Neural progenitor cell (in vitro differentiated cells): ENCODE data around the gene CDK5RAP2. TPM values are rescaled to one million over a fixed set of nuclear protein-coding genes. Genes with fewer than 3 reads are reported as not detected.

Experiments
- DNase-seq: peaks from one replicate; pipeline ENCODE4 v3.0.0-alpha.2; 2016; ENCODE audit warnings: low spot score
- H2AFZ ChIP-seq: fragments of 200-600 bp; sonication (generic); replicated peaks from 2 replicates; pipeline ENCODE4 v1.6.1; 2016; ENCODE audit warnings: antibody characterized with exemption
- H3F3A ChIP-seq: fragments of 200-600 bp; sonication (generic); 2 replicates; pipeline ENCODE4 v1.6.1; 2016; ENCODE audit warnings: antibody characterized with exemption, low read depth
- H3K27ac ChIP-seq: fragments of 200-600 bp; sonication (generic); 2 replicates; pipeline ENCODE4 v1.5.1; 2016; ENCODE audit warnings: mild to moderate bottlenecking
- H3K27me3 ChIP-seq: fragments of 200-600 bp; sonication (generic); 2 replicates; pipeline ENCODE4 v1.6.1; 2016; ENCODE audit warnings: mild to moderate bottlenecking, moderate library complexity
- H3K36me3 ChIP-seq: fragments of 200-600 bp; sonication (generic); 2 replicates; pipeline ENCODE4 v1.5.1; 2016
- H3K4me1 ChIP-seq: fragments of 200-600 bp; sonication (generic); 2 replicates; pipeline ENCODE4 v1.6.1; 2016; ENCODE audit warnings: mixed run types
- H3K4me2 ChIP-seq: fragments of 200-600 bp; sonication (generic); 2 replicates; pipeline ENCODE4 v1.6.1; 2016
- H3K4me3 ChIP-seq: fragments of 200-600 bp; sonication (generic); 2 replicates; pipeline ENCODE4 v1.5.1; 2016
- H3K79me2 ChIP-seq: fragments of 200-600 bp; sonication (generic); 2 replicates; pipeline ENCODE4 v1.6.1; 2016; ENCODE audit warnings: low read depth
- H3K9ac ChIP-seq: fragments of 200-600 bp; sonication (generic); 2 replicates; pipeline ENCODE4 v1.6.1; 2016
- H3K9me3 ChIP-seq: fragments of 200-600 bp; sonication (generic); 2 replicates; pipeline ENCODE4 v1.5.1; 2016; ENCODE audit warnings: low read depth
- H4K20me1 ChIP-seq: fragments of 200-600 bp; sonication (generic); 2 replicates; pipeline ENCODE4 v1.6.1; 2016; ENCODE audit warnings: low read depth
- H3K27ac Mint-ChIP-seq: 3 replicates; pipeline ENCODE4 v1.8.0; 2021; ENCODE audit warnings: mixed read lengths
- H3K27me3 Mint-ChIP-seq: 2 replicates; pipeline ENCODE4 v1.8.0; 2022; ENCODE audit warnings: low read depth, mild to moderate bottlenecking, inconsistent platforms, moderate library complexity, mixed read lengths; ENCODE audit not compliant: insufficient read depth
- H3K36me3 Mint-ChIP-seq: 3 replicates; pipeline ENCODE4 v1.8.0; 2021; ENCODE audit warnings: mixed read lengths
- H3K4me1 Mint-ChIP-seq: 3 replicates; pipeline ENCODE4 v1.8.0; 2021; ENCODE audit warnings: mixed read lengths
- H3K4me3 Mint-ChIP-seq: 3 replicates; pipeline ENCODE4 v1.8.0; 2021; ENCODE audit warnings: mild to moderate bottlenecking, moderate library complexity, mixed read lengths
- H3K9me3 Mint-ChIP-seq: 3 replicates; pipeline ENCODE4 v1.8.0; 2020; ENCODE audit warnings: mixed read lengths
- EZH2 ChIP-seq: fragments of 200-600 bp; sonication (generic); IDR thresholded peaks from 2 replicates; pipeline ENCODE4 v1.6.1; 2017; ENCODE audit warnings: antibody characterized with exemption, mild to moderate bottlenecking, moderate library complexity
- EZH2phosphoT487 ChIP-seq: fragments of 200-600 bp; sonication (generic); IDR thresholded peaks from 2 replicates; pipeline ENCODE4 v1.6.1; 2017; ENCODE audit warnings: antibody characterized with exemption
- total RNA-seq: library from RNA; depleted of rRNA; stranded (reverse); fragments of >200 nt; gene quantifications from 2 replicates; pipeline ENCODE4 v1.2.3, GENCODE V29; 2015; ENCODE audit warnings: low replicate concordance
- TF ChIP-seq, protein P1 (sequence below): fragments of 200-600 bp; sonication (generic); IDR thresholded peaks from 2 replicates; pipeline ENCODE4 v1.5.1; 2017; ENCODE audit warnings: antibody characterized with exemption, mild to moderate bottlenecking

CDK5RAP2 gene
- total RNA-seq, 1 donor from 2014 or later: 62.5 TPM

DNA sequence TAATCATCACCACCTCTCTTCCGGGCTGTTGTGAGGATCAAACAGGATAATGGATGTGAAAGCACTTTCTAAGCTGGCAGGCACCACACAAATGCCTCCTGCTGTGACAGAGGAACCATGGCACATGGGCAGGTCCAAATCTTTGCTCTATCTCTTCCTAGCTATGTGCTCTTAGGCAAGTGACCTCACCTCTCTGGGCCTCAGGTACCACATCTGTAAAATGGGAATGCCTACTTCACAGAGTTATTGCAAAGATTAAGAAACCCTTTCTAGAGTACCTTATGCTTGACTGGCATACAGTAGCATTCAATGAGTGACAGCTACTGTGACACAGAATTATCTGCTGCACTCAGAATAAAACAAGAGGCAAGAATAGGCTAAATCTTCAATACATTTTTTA is 51.6 kb downstream of the CDK5RAP2 start:
- Histone ChIP-seq H4K20me1 (no peaks in the 10 kb centered on the region), H3K79me2 (no peaks in the 10 kb centered on the region), H3F3A (no peaks in the 10 kb centered on the region), H3K9me3 (no peaks in the 10 kb centered on the region), H3K4me2 (no peak overlapping the region), H3K27ac (no peak overlapping the region), H3K36me3 (peaks cover 30% of the 10 kb centered on the region), H3K9ac (no peak overlapping the region), H2AFZ (no peak overlapping the region), H3K27me3 (no peaks in the 10 kb centered on the region), H3K4me3 (no peak overlapping the region), H3K4me1 (peaks cover 7% of the 10 kb centered on the region)
- peaks cover 6% of the 10 kb centered on the region for H3K4me1 Mint-ChIP-seq
- H3K4me3 Mint-ChIP-seq: no peak overlapping the region
- H3K27ac Mint-ChIP-seq: no peak overlapping the region
- no peak for DNase-seq
- TF ChIP-seq, protein P1, sequence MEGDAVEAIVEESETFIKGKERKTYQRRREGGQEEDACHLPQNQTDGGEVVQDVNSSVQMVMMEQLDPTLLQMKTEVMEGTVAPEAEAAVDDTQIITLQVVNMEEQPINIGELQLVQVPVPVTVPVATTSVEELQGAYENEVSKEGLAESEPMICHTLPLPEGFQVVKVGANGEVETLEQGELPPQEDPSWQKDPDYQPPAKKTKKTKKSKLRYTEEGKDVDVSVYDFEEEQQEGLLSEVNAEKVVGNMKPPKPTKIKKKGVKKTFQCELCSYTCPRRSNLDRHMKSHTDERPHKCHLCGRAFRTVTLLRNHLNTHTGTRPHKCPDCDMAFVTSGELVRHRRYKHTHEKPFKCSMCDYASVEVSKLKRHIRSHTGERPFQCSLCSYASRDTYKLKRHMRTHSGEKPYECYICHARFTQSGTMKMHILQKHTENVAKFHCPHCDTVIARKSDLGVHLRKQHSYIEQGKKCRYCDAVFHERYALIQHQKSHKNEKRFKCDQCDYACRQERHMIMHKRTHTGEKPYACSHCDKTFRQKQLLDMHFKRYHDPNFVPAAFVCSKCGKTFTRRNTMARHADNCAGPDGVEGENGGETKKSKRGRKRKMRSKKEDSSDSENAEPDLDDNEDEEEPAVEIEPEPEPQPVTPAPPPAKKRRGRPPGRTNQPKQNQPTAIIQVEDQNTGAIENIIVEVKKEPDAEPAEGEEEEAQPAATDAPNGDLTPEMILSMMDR: no peak
- TF ChIP-seq EZH2phosphoT487: no peak
- no peak for TF ChIP-seq EZH2
- peaks cover 57% of the 10 kb centered on the region for H3K36me3 Mint-ChIP-seq
- H3K9me3 Mint-ChIP-seq: no peaks in the 10 kb centered on the region
- H3K27me3 Mint-ChIP-seq: no peaks in the 10 kb centered on the region

- Histone ChIP-seq H3K27ac (no peak overlapping the region), H3K27me3 (no peaks in the 10 kb centered on the region), H3K9me3 (no peaks in the 10 kb centered on the region), H3F3A (no peaks in the 10 kb centered on the region), H3K79me2 (no peaks in the 10 kb centered on the region), H3K4me1 (peaks cover 7% of the 10 kb centered on the region), H3K9ac (no peak overlapping the region), H3K36me3 (peaks cover 44% of the 10 kb centered on the region), H2AFZ (no peak overlapping the region), H4K20me1 (no peaks in the 10 kb centered on the region), H3K4me2 (no peak overlapping the region), H3K4me3 (no peak overlapping the region)
- no peak for TF ChIP-seq EZH2
- TF ChIP-seq, protein P1: no peak
- no peak for TF ChIP-seq EZH2phosphoT487
- no peaks in the 10 kb centered on the region for H3K9me3 Mint-ChIP-seq
- no peak overlapping the region for H3K27ac Mint-ChIP-seq
- H3K27me3 Mint-ChIP-seq: no peaks in the 10 kb centered on the region
- peaks cover 6% of the 10 kb centered on the region for H3K4me1 Mint-ChIP-seq
- DNase-seq: no peak
- no peak overlapping the region for H3K4me3 Mint-ChIP-seq
- peaks cover 59% of the 10 kb centered on the region for H3K36me3 Mint-ChIP-seq
Measured at GRCh38 chr9:120526534-120526933, 53.4 kb downstream of the CDK5RAP2 start.

- TF ChIP-seq, protein P1: no peak
- no peak overlapping the region for H3K27ac ChIP-seq
- no peaks in the 10 kb centered on the region for H3K79me2 ChIP-seq
- peaks cover 7% of the 10 kb centered on the region for H3K4me1 ChIP-seq
- Mint-ChIP-seq H3K36me3 (peaks cover 55% of the 10 kb centered on the region), H3K9me3 (no peaks in the 10 kb centered on the region), H3K4me1 (peaks cover 6% of the 10 kb centered on the region), H3K27me3 (peaks cover 4% of the 10 kb centered on the region), H3K27ac (peak overlapping the region; percentile 35), H3K4me3 (no peak overlapping the region)
- H3F3A ChIP-seq: no peaks in the 10 kb centered on the region
- H3K9ac ChIP-seq: no peak overlapping the region
- no peak overlapping the region for H3K4me2 ChIP-seq
- no peaks in the 10 kb centered on the region for H4K20me1 ChIP-seq
- DNase-seq: no peak
- peaks cover 41% of the 10 kb centered on the region for H3K36me3 ChIP-seq
- no peaks in the 10 kb centered on the region for H3K27me3 ChIP-seq
- H2AFZ ChIP-seq: no peak overlapping the region
- no peaks in the 10 kb centered on the region for H3K9me3 ChIP-seq
- H3K4me3 ChIP-seq: no peak overlapping the region
Measured at GRCh38 chr9:120524863-120525262, 55.1 kb downstream of the CDK5RAP2 start.

DNA sequence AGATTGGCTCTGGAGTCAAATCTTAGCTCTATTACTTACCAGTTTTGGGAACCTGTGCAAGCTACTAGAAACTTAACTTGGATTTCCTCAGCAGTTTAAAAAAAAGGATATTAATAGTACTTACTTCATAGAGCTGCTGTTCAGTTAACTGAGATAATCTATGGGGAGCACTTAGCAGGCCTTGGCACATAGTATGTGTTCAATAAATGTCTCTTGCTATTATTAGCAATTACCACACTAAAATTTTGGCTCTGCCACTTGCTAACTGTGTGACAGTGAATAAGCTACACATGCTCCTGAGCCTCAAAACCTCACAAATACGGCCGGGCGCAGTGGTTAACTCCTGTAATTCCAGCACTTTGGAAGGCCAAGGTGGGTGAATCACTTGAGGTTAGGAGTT is 55.9 kb downstream of the CDK5RAP2 start:
- TF ChIP-seq EZH2 (no peak), EZH2phosphoT487 (no peak)
- TF ChIP-seq, protein P1: no peak
- Mint-ChIP-seq H3K9me3 (no peaks in the 10 kb centered on the region), H3K27ac (no peak overlapping the region), H3K4me1 (peaks cover 6% of the 10 kb centered on the region), H3K36me3 (peaks cover 50% of the 10 kb centered on the region), H3K4me3 (no peak overlapping the region), H3K27me3 (peaks cover 4% of the 10 kb centered on the region)
- Histone ChIP-seq H4K20me1 (no peaks in the 10 kb centered on the region), H3K27me3 (no peaks in the 10 kb centered on the region), H3K4me2 (no peak overlapping the region), H3K36me3 (peaks cover 33% of the 10 kb centered on the region), H3K9me3 (no peaks in the 10 kb centered on the region), H3K27ac (no peak overlapping the region), H3F3A (no peaks in the 10 kb centered on the region), H3K4me1 (peaks cover 3% of the 10 kb centered on the region), H3K79me2 (no peaks in the 10 kb centered on the region), H3K9ac (no peak overlapping the region), H2AFZ (no peak overlapping the region), H3K4me3 (no peak overlapping the region)
- DNase-seq: no peak
